Trophoblast cell (in vitro differentiated cells and primary cell): ENCODE results near the gene ASB8.

Experiments used
- DNase-seq, 2 donors: peaks; one replicate each; pipeline ENCODE4 v3.0.0-alpha.2; 2016
- H2AFZ ChIP-seq: 2 replicates; pipeline ENCODE4 v1.6.1; 2013; ENCODE audit warnings: low read length, moderate library complexity, mild to moderate bottlenecking; ENCODE audit not compliant: insufficient read depth, poor library complexity
- H2AK5ac ChIP-seq: 2 replicates; pipeline ENCODE4 v1.6.1; 2013; ENCODE audit warnings: mild to moderate bottlenecking, low read length
- H2BK120ac ChIP-seq: 2 replicates; pipeline ENCODE4 v1.6.1; 2013; ENCODE audit warnings: low read length, mild to moderate bottlenecking, moderate library complexity; ENCODE audit not compliant: insufficient read depth, poor library complexity
- H2BK12ac ChIP-seq: 2 replicates; pipeline ENCODE4 v1.6.1; 2013; ENCODE audit warnings: mild to moderate bottlenecking, low read length, moderate library complexity
- H2BK5ac ChIP-seq: 2 replicates; pipeline ENCODE4 v1.6.1; 2013; ENCODE audit warnings: low read length, low read depth, moderate library complexity, mild to moderate bottlenecking; ENCODE audit not compliant: poor library complexity
- H3K14ac ChIP-seq: 2 replicates; pipeline ENCODE4 v1.6.1; 2013; ENCODE audit warnings: mild to moderate bottlenecking, low read length
- H3K18ac ChIP-seq: 2 replicates; pipeline ENCODE4 v1.6.1; 2013; ENCODE audit warnings: mild to moderate bottlenecking, low read length
- H3K23ac ChIP-seq: 2 replicates; pipeline ENCODE4 v1.6.1; 2013; ENCODE audit warnings: low read length
- H3K27ac ChIP-seq: 2 replicates; pipeline ENCODE4 v1.5.1; 2013; ENCODE audit warnings: low read depth, mild to moderate bottlenecking, inconsistent platforms, low read length, moderate library complexity
- H3K27me3 ChIP-seq: 2 replicates; pipeline ENCODE4 v1.6.1; 2013; ENCODE audit warnings: inconsistent platforms, mild to moderate bottlenecking, low read length, moderate library complexity; ENCODE audit not compliant: insufficient read depth
- H3K36me3 ChIP-seq, 2 experiments: 1 replicate in 1 of 2; 2 replicates in 1 of 2; pipeline ENCODE4 v1.6.1; 2013; ENCODE audit warnings: low read length in 2 of 2, mild to moderate bottlenecking in 2 of 2, moderate library complexity in 1 of 2; ENCODE audit not compliant: insufficient read depth in 2 of 2, control insufficient read depth in 1 of 2
- H3K4ac ChIP-seq: 2 replicates; pipeline ENCODE4 v1.6.1; 2013; ENCODE audit warnings: low read depth, mild to moderate bottlenecking, low read length, moderate library complexity
- H3K4me1 ChIP-seq, 2 experiments: 1 replicate in 1 of 2; 2 replicates in 1 of 2; pipeline ENCODE4 v1.6.1; 2013; ENCODE audit warnings: low read length in 2 of 2, mild to moderate bottlenecking in 2 of 2, moderate library complexity in 1 of 2; ENCODE audit not compliant: insufficient read depth in 2 of 2, control insufficient read depth in 1 of 2
- H3K4me2 ChIP-seq: 2 replicates; pipeline ENCODE4 v1.6.1; 2013; ENCODE audit warnings: inconsistent platforms, mild to moderate bottlenecking, low read length, moderate library complexity
- H3K4me3 ChIP-seq: 2 replicates; pipeline ENCODE4 v1.5.1; 2013; ENCODE audit warnings: mild to moderate bottlenecking, low read depth, low read length, inconsistent platforms
- H3K79me1 ChIP-seq: one replicate; pipeline ENCODE4 v1.6.1; 2013; ENCODE audit warnings: low read length
- H3K79me2 ChIP-seq: 2 replicates; pipeline ENCODE4 v1.6.1; 2013; ENCODE audit warnings: low read length, mild to moderate bottlenecking; ENCODE audit not compliant: control insufficient read depth, insufficient read depth, poor library complexity
- H3K9ac ChIP-seq: 2 replicates; pipeline ENCODE4 v1.6.1; 2013; ENCODE audit warnings: mild to moderate bottlenecking, low read length
- H3K9me3 ChIP-seq: 2 replicates; pipeline ENCODE4 v1.6.1; 2013; ENCODE audit warnings: low read depth, mild to moderate bottlenecking, control low read depth, inconsistent platforms, low read length; ENCODE audit not compliant: insufficient read depth
- H4K12ac ChIP-seq: 2 replicates; pipeline ENCODE4 v1.6.1; 2013; ENCODE audit warnings: low read depth, mild to moderate bottlenecking, low read length, moderate library complexity
- H4K8ac ChIP-seq: 2 replicates; pipeline ENCODE4 v1.6.1; 2013; ENCODE audit warnings: low read depth, mild to moderate bottlenecking, low read length, moderate library complexity
- H4K91ac ChIP-seq: one replicate; pipeline ENCODE4 v1.6.1; 2013; ENCODE audit warnings: low read depth, mild to moderate bottlenecking, low read length, moderate library complexity
- WGBS: extraction: QIAGEN DNeasy Blood & Tissue Kit; methylation state at CpG from one replicate; pipeline ENCODE4 v1.1.7; 2013; ENCODE audit warnings: missing lambda C conversion rate; ENCODE audit not compliant: insufficient read length, insufficient coverage; ENCODE audit errors: extremely low coverage; 5-methylcytosine and 5-hydroxymethylcytosine counted together

The ASB8 gene

GRCh38 chr12:48192861-48193260 lies 35.5 kb upstream of the ASB8 start:
- Histone ChIP-seq H2BK5ac (no peak overlapping the region), H3K18ac (no peak overlapping the region), H2AK5ac (no peak overlapping the region), H3K9me3 (no peaks in the 10 kb centered on the region), H2BK120ac (no peak overlapping the region), H2BK12ac (no peak overlapping the region), H4K91ac (no peak overlapping the region), H3K9ac (no peak overlapping the region), H3K4ac (no peak overlapping the region), H3K4me1 (peaks cover 0 to 3% of the 10 kb centered on the region in 2 experiments), H4K12ac (no peak overlapping the region), H2AFZ (no peak overlapping the region), H3K14ac (no peak overlapping the region), H3K79me2 (no peaks in the 10 kb centered on the region), H3K27ac (no peak overlapping the region), H3K79me1 (peaks cover 3% of the 10 kb centered on the region), H3K36me3 (no peaks in the 10 kb centered on the region), H3K4me3 (no peak overlapping the region), H3K4me2 (no peak overlapping the region), H4K8ac (no peak overlapping the region), H3K23ac (no peak overlapping the region), H3K27me3 (no peaks in the 10 kb centered on the region)
- WGBS: no CpG with 5 or more reads among the region's 1 CpG
- no peak for DNase-seq

GRCh38 chr12:48191096-48191495 lies 33.8 kb upstream of the ASB8 start:
- Histone ChIP-seq H2BK120ac (no peak overlapping the region), H3K79me2 (no peaks in the 10 kb centered on the region), H4K8ac (no peak overlapping the region), H3K4me3 (no peak overlapping the region), H3K27ac (no peak overlapping the region), H3K4me2 (no peak overlapping the region), H2BK5ac (no peak overlapping the region), H3K4me1 (peaks cover 0 to 3% of the 10 kb centered on the region in 2 experiments), H3K36me3 (no peaks in the 10 kb centered on the region), H3K14ac (no peak overlapping the region), H3K79me1 (no peaks in the 10 kb centered on the region), H3K9me3 (no peaks in the 10 kb centered on the region), H4K12ac (no peak overlapping the region), H3K4ac (no peak overlapping the region), H2AK5ac (no peak overlapping the region), H2AFZ (no peak overlapping the region), H3K23ac (no peak overlapping the region), H3K9ac (no peak overlapping the region), H3K27me3 (no peaks in the 10 kb centered on the region), H4K91ac (no peak overlapping the region), H2BK12ac (no peak overlapping the region), H3K18ac (no peak overlapping the region)
- no peak for DNase-seq

- no peak overlapping the region for H3K4ac ChIP-seq
- no peaks in the 10 kb centered on the region for H3K36me3 ChIP-seq
- no peak overlapping the region for H3K9ac ChIP-seq
- no peak overlapping the region for H3K27ac ChIP-seq
- no peak overlapping the region for H4K91ac ChIP-seq
- no peak overlapping the region for H3K23ac ChIP-seq
- no peak overlapping the region for H2BK5ac ChIP-seq
- peaks cover 14% of the 10 kb centered on the region for H3K27me3 ChIP-seq
- H3K4me2 ChIP-seq: no peak overlapping the region
- no peak overlapping the region for H2BK120ac ChIP-seq
- peaks cover 0 to 3% of the 10 kb centered on the region in 2 experiments for H3K4me1 ChIP-seq
- no peak overlapping the region for H4K12ac ChIP-seq
- H3K9me3 ChIP-seq: no peaks in the 10 kb centered on the region
- no CpG with 5 or more reads among the region's 6 CpGs for WGBS
- H3K79me1 ChIP-seq: no peaks in the 10 kb centered on the region
- H2BK12ac ChIP-seq: no peak overlapping the region
- no peaks in the 10 kb centered on the region for H3K79me2 ChIP-seq
- no peak overlapping the region for H3K4me3 ChIP-seq
- no peak overlapping the region for H3K14ac ChIP-seq
- no peak overlapping the region for H2AK5ac ChIP-seq
- H3K18ac ChIP-seq: no peak overlapping the region
- H2AFZ ChIP-seq: no peak overlapping the region
- H4K8ac ChIP-seq: no peak overlapping the region
- DNase-seq: peak; percentile 49 to 85
These were observed 32.2 kb upstream of the ASB8 start for GRCh38 chr12:48189331-48190125.

- H2BK5ac ChIP-seq: no peak overlapping the region
- no peak overlapping the region for H2AFZ ChIP-seq
- H2BK12ac ChIP-seq: no peak overlapping the region
- no peak overlapping the region for H4K91ac ChIP-seq
- H3K36me3 ChIP-seq: no peaks in the 10 kb centered on the region
- no peaks in the 10 kb centered on the region for H3K79me1 ChIP-seq
- DNase-seq: no peak
- H3K27me3 ChIP-seq: peaks cover 26% of the 10 kb centered on the region
- H3K23ac ChIP-seq: no peak overlapping the region
- H3K79me2 ChIP-seq: no peaks in the 10 kb centered on the region
- no peaks in the 10 kb centered on the region for H3K9me3 ChIP-seq
- WGBS: no CpG with 5 or more reads among the region's 10 CpGs
- no peak overlapping the region for H3K27ac ChIP-seq
- no peak overlapping the region for H3K18ac ChIP-seq
- H2BK120ac ChIP-seq: no peak overlapping the region
- H3K14ac ChIP-seq: no peak overlapping the region
- H2AK5ac ChIP-seq: no peak overlapping the region
- H3K9ac ChIP-seq: no peak overlapping the region
- no peak overlapping the region for H3K4me3 ChIP-seq
- H3K4me1 ChIP-seq: peaks cover 4 to 7% of the 10 kb centered on the region in 2 experiments
- H4K8ac ChIP-seq: no peak overlapping the region
- H3K4ac ChIP-seq: no peak overlapping the region
- no peak overlapping the region for H4K12ac ChIP-seq
- H3K4me2 ChIP-seq: no peak overlapping the region
These were observed 30.8 kb upstream of the ASB8 start for GRCh38 chr12:48187916-48188695.
